IMR-90 (cell line): ENCODE measurements around the gene DHRS13. TPM values are rescaled to one million over a fixed set of nuclear protein-coding genes. Genes with fewer than 3 reads are reported as not detected.

ENCODE experiments used
- ATAC-seq: fragments of 200-7000 bp; cut with Tn5 transposase; 2 replicates; pipeline ENCODE4 v1.9.1; 2020; ENCODE audit warnings: low read depth, mild to moderate bottlenecking, moderate library complexity
- BruUV-seq: library from RNA; stranded (reverse); fragments of 400-500 nt; replicated peaks from 2 replicates; lab custom pipeline; 2021; lab: Mats Ljungman, UMichigan
- CTCF ChIA-PET: fragments of 300-600 bp; formaldehyde crosslinking; extraction: SDS; loops from one replicate; lab custom pipeline; 2021; ENCODE audit warnings: antibody characterized with exemption; lab: Yijun Ruan, JAX
- POLR2A ChIA-PET: fragments of 300-600 bp; sonication (Branson Sonifier 250); formaldehyde crosslinking; loops from one replicate; lab custom pipeline; 2022; ENCODE audit warnings: antibody characterized with exemption; ENCODE audit not compliant: unreplicated experiment; lab: Charles Lee
- DNase-seq: peaks from one replicate; pipeline ENCODE4 v3.0.0; 2013
- H2AFZ ChIP-seq: replicated peaks from 2 replicates; pipeline ENCODE3; 2013; ENCODE audit warnings: low read length, mild to moderate bottlenecking; ENCODE audit not compliant: poor library complexity
- H2AK5ac ChIP-seq: 2 replicates; pipeline ENCODE4 v1.6.1; 2013; ENCODE audit warnings: low read depth, low read length, inconsistent platforms
- H2AK9ac ChIP-seq: replicated peaks from 2 replicates; pipeline ENCODE3; 2013; ENCODE audit warnings: mild to moderate bottlenecking, low read depth, low read length, moderate library complexity; ENCODE audit not compliant: poor library complexity
- H2BK120ac ChIP-seq: 2 replicates; pipeline ENCODE4 v1.6.1; 2013; ENCODE audit warnings: low read depth, low read length, inconsistent platforms
- H2BK15ac ChIP-seq: 3 replicates; pipeline ENCODE4 v1.6.1; 2013; ENCODE audit warnings: low read depth, low read length, inconsistent platforms
- H2BK20ac ChIP-seq: 2 replicates; pipeline ENCODE4 v1.6.1; 2013; ENCODE audit warnings: low read depth, mild to moderate bottlenecking, inconsistent platforms, low read length, moderate library complexity
- H2BK5ac ChIP-seq: 2 replicates; pipeline ENCODE4 v1.6.1; 2013; ENCODE audit warnings: mild to moderate bottlenecking, low read depth, low read length, inconsistent platforms; ENCODE audit not compliant: poor library complexity, severe bottlenecking
- H3K14ac ChIP-seq: replicated peaks from 2 replicates; pipeline ENCODE4 v1.6.1; 2013; ENCODE audit warnings: low read depth, low read length, inconsistent platforms
- H3K18ac ChIP-seq: 2 replicates; pipeline ENCODE4 v1.6.1; 2013; ENCODE audit warnings: low read depth, low read length, control low read depth
- H3K23ac ChIP-seq: 2 replicates; pipeline ENCODE4 v1.6.1; 2013; ENCODE audit warnings: low read depth, low read length, inconsistent platforms
- H3K27ac ChIP-seq: 2 replicates; pipeline ENCODE4 v1.5.1; 2013; ENCODE audit warnings: mild to moderate bottlenecking, control low read depth, low read length; ENCODE audit not compliant: insufficient read depth
- H3K27me3 ChIP-seq: 2 replicates; pipeline ENCODE4 v1.6.1; 2013; ENCODE audit warnings: low read length; ENCODE audit not compliant: control insufficient read depth, insufficient read depth
- H3K36me3 ChIP-seq: 2 replicates; pipeline ENCODE4 v1.6.1; 2013; ENCODE audit warnings: low read length, mixed read lengths; ENCODE audit not compliant: control insufficient read depth, insufficient read depth
- H3K4ac ChIP-seq: 2 replicates; pipeline ENCODE4 v1.6.1; 2013; ENCODE audit warnings: low read depth, low read length, inconsistent platforms
- H3K4me1 ChIP-seq: 2 replicates; pipeline ENCODE4 v1.6.1; 2013; ENCODE audit warnings: low read length, mixed read lengths; ENCODE audit not compliant: control insufficient read depth, insufficient read depth
- H3K4me2 ChIP-seq: 2 replicates; pipeline ENCODE4 v1.6.1; 2013; ENCODE audit warnings: low read depth, mild to moderate bottlenecking, control low read depth, low read length, moderate library complexity
- H3K4me3 ChIP-seq: 2 replicates; pipeline ENCODE4 v1.5.1; 2013; ENCODE audit warnings: low read depth, mild to moderate bottlenecking, control low read depth, low read length, moderate library complexity; ENCODE audit not compliant: insufficient read depth
- H3K56ac ChIP-seq: 2 replicates; pipeline ENCODE4 v1.6.1; 2013; ENCODE audit warnings: low read length, inconsistent platforms; ENCODE audit not compliant: insufficient read depth; ENCODE audit errors: extremely low read depth
- H3K79me1 ChIP-seq, 2 experiments: 2 replicates each; pipeline ENCODE4 v1.6.1; 2013; ENCODE audit warnings: low read length in 2 of 2, inconsistent platforms in 1 of 2, low read depth in 1 of 2
- H3K9ac ChIP-seq: 2 replicates; pipeline ENCODE4 v1.6.1; 2013; ENCODE audit warnings: low read depth, low read length, control low read depth
- H3K9me1 ChIP-seq: 2 replicates; pipeline ENCODE4 v1.6.1; 2013; ENCODE audit warnings: low read length, inconsistent platforms; ENCODE audit not compliant: insufficient read depth
- H3K9me3 ChIP-seq: 2 replicates; pipeline ENCODE4 v1.6.1; 2013; ENCODE audit warnings: low read length; ENCODE audit not compliant: control insufficient read depth, insufficient read depth
- H4K20me1 ChIP-seq: 2 replicates; pipeline ENCODE4 v1.6.1; 2013; ENCODE audit warnings: low read length, inconsistent platforms; ENCODE audit not compliant: insufficient read depth
- H4K5ac ChIP-seq: 2 replicates; pipeline ENCODE4 v1.6.1; 2013; ENCODE audit warnings: mild to moderate bottlenecking, low read depth, low read length, control low read depth
- H4K8ac ChIP-seq, 2 experiments: 2 replicates each; pipeline ENCODE4 v1.6.1; 2013; ENCODE audit warnings: low read depth in 2 of 2, low read length in 2 of 2, control low read depth in 1 of 2, inconsistent platforms in 1 of 2
- H4K91ac ChIP-seq: 2 replicates; pipeline ENCODE4 v1.6.1; 2013; ENCODE audit warnings: low read depth, low read length, inconsistent platforms; ENCODE audit not compliant: insufficient read depth
- BHLHE40 ChIP-seq: fragments of 150-350 bp; IDR thresholded peaks from 2 replicates; pipeline ENCODE4 v1.6.1; 2016; ENCODE audit warnings: mild to moderate bottlenecking, low read depth, low read length
- CEBPB ChIP-seq: IDR thresholded peaks from 2 replicates; pipeline ENCODE4 v1.6.1; 2012; ENCODE audit warnings: low read depth, low read length, improper control_type of control experiment
- CHD1 ChIP-seq: IDR thresholded peaks from 2 replicates; pipeline ENCODE4 v1.6.1; 2012; ENCODE audit warnings: low read depth, low read length, improper control_type of control experiment
- FOS ChIP-seq: fragments of 150-350 bp; IDR thresholded peaks from 2 replicates; pipeline ENCODE4 v1.6.1; 2016; ENCODE audit warnings: low read depth, low read length
- MAFK ChIP-seq: IDR thresholded peaks from 2 replicates; pipeline ENCODE4 v1.6.1; 2012; ENCODE audit warnings: low read depth, low read length, improper control_type of control experiment
- MAZ ChIP-seq: IDR thresholded peaks from 2 replicates; pipeline ENCODE4 v1.6.1; 2012; ENCODE audit warnings: low read depth, mild to moderate bottlenecking, low read length, improper control_type of control experiment, moderate library complexity, borderline replicate concordance
- MXI1 ChIP-seq: IDR thresholded peaks from 2 replicates; pipeline ENCODE4 v1.6.1; 2012; ENCODE audit warnings: low read depth, mild to moderate bottlenecking, low read length, moderate library complexity, borderline replicate concordance
- NFE2L2 ChIP-seq: fragments of 150-350 bp; IDR thresholded peaks from 2 replicates; pipeline ENCODE4 v1.6.1; 2016; ENCODE audit warnings: low read depth, mild to moderate bottlenecking, low read length
- RAD21 ChIP-seq: IDR thresholded peaks from 2 replicates; pipeline ENCODE4 v1.6.1; 2012; ENCODE audit warnings: low read length, improper control_type of control experiment
- RCOR1 ChIP-seq: IDR thresholded peaks from 2 replicates; pipeline ENCODE4 v1.6.1; 2012; ENCODE audit warnings: mild to moderate bottlenecking, low read length, improper control_type of control experiment; ENCODE audit not compliant: insufficient replicate concordance
- RFX5 ChIP-seq: IDR thresholded peaks from 2 replicates; pipeline ENCODE4 v1.8.0; 2012; ENCODE audit warnings: low read depth, mild to moderate bottlenecking, low read length, moderate library complexity
- SMC3 ChIP-seq: fragments of 150-350 bp; IDR thresholded peaks from 2 replicates; pipeline ENCODE4 v1.6.1; 2016; ENCODE audit warnings: low read depth, mild to moderate bottlenecking, antibody characterized with exemption, low read length, moderate library complexity
- WGBS, 2 experiments: methylation state at CpG; one replicate each; pipeline versions ENCODE4 v1.1.5 to v1.1.7; 2013; ENCODE audit warnings: missing lambda C conversion rate in 2 of 2; ENCODE audit not compliant: insufficient read length in 1 of 2; ENCODE audit errors: extremely low coverage in 2 of 2; 5-methylcytosine and 5-hydroxymethylcytosine counted together
- dilution Hi-C: fragments of 300-500 bp; cut with HindIII; formaldehyde crosslinking; loops from one replicate; pipeline ENCODE4 v1.14.3; 2018; ENCODE audit warnings: low sequenced_read_pairs; ENCODE audit not compliant: unreplicated experiment
- in situ Hi-C: fragments of 300-500 bp; cut with MboI; formaldehyde crosslinking; loops from 3 replicates; pipeline ENCODE4 v1.14.3; 2019; ENCODE audit warnings: low sequenced_read_pairs, inconsistent platforms, mixed read lengths
- intact Hi-C: fragments of 100-400 bp; cut with micrococcal nuclease; formaldehyde crosslinking; loops from 2 replicates; pipeline ENCODE4 v1.10.0; 2022
- polyA plus RNA-seq, 3 experiments: library from polyadenylated mRNA; depleted of rRNA; stranded (reverse); fragments of >200 nt; gene quantifications; 2 replicates each; pipeline ENCODE4 v1.2.3, GENCODE V29; 2012; ENCODE audit warnings: low replicate concordance in 1 of 3
- total RNA-seq: library from RNA; depleted of rRNA; stranded (reverse); fragments of >200 nt; gene quantifications from 2 replicates; pipeline ENCODE4 v1.2.3, GENCODE V29; 2012
- TF ChIP-seq, protein P1 (sequence below): conservative IDR thresholded peaks from 2 replicates; pipeline ENCODE4 v1.5.1; 2012; ENCODE audit warnings: mild to moderate bottlenecking, low read depth, low read length, improper control_type of control experiment
- TF ChIP-seq, protein P2 (sequence below): fragments of 150-350 bp; IDR thresholded peaks from 2 replicates; pipeline ENCODE4 v1.6.1; 2016; ENCODE audit warnings: low read depth, mild to moderate bottlenecking, low read length, moderate library complexity, borderline replicate concordance

The DHRS13 gene
- total and polyA plus RNA-seq, 2 of the 4 experiments (the other 2 are of a cell fraction), result 2.7 to 3.9 TPM

DNA sequence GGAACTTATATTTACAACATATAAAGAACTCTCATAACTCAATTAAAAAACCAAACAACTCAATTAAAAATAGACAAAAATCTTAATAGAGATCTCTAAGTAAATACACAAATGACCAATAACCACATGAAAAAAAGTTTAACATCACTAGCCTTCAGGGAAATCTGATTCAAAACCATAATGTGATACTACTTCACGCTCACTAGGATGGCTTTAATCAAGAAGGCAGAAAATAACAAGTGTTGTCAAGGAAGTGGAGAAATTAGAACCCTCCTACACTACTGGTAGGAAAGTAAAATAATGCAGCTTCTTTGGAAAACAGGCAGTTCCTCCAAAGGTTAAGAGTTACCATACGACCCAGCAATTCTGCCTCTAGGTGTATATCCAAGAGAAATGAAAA, 40.0 kb upstream of the DHRS13 start:
- intact Hi-C loops, result no loop called here
- H2BK20ac ChIP-seq, result no peak overlapping the region
- ATAC-seq (no peak), DNase-seq (no peak)
- H3K4me1 ChIP-seq, result peaks cover 18% of the 10 kb centered on the region
- H4K20me1 ChIP-seq, result peaks cover 95% of the 10 kb centered on the region
- H4K8ac ChIP-seq, result no peak overlapping the region
- H3K23ac ChIP-seq, result no peak overlapping the region
- no peak overlapping the region for H3K14ac ChIP-seq
- H3K9ac ChIP-seq, result no peak overlapping the region
- peaks cover 17 to 77% of the 10 kb centered on the region in 2 experiments for H3K79me1 ChIP-seq
- H3K27me3 ChIP-seq, result no peaks in the 10 kb centered on the region
- no peak overlapping the region for H3K18ac ChIP-seq
- WGBS, 2 experiments, result no CpG with 5 or more reads among the region's 2 CpGs
- no peak overlapping the region for H3K4me2 ChIP-seq
- no peak overlapping the region for H3K4me3 ChIP-seq
- H2BK5ac ChIP-seq, result no peak overlapping the region
- peaks cover 13% of the 10 kb centered on the region for H3K36me3 ChIP-seq
- H4K5ac ChIP-seq, result no peak overlapping the region
- dilution Hi-C loops, result no loop called here
- H4K91ac ChIP-seq, result no peak overlapping the region
- H2AFZ ChIP-seq, result no peak overlapping the region
- no peak overlapping the region for H3K56ac ChIP-seq
- no peak overlapping the region for H2AK9ac ChIP-seq
- in situ Hi-C loops, result no loop called here
- peaks cover 28% of the 10 kb centered on the region for H3K9me1 ChIP-seq
- H3K27ac ChIP-seq, result no peak overlapping the region
- ChIA-PET CTCF (no interaction called here), POLR2A (no interaction called here)
- H2BK15ac ChIP-seq, result no peak overlapping the region
- no TSS peak for BruUV-seq
- H3K9me3 ChIP-seq, result no peaks in the 10 kb centered on the region
- no peak overlapping the region for H2BK120ac ChIP-seq
- H2AK5ac ChIP-seq, result no peak overlapping the region
- H3K4ac ChIP-seq, result no peak overlapping the region
- TF ChIP-seq MXI1 (no peak), MAZ (no peak), NFE2L2 (no peak), RAD21 (no peak), MAFK (no peak), FOS (no peak), SMC3 (no peak), BHLHE40 (no peak), RCOR1 (no peak), CEBPB (no peak), RFX5 (no peak), CHD1 (no peak)
- TF ChIP-seq, protein P1, sequence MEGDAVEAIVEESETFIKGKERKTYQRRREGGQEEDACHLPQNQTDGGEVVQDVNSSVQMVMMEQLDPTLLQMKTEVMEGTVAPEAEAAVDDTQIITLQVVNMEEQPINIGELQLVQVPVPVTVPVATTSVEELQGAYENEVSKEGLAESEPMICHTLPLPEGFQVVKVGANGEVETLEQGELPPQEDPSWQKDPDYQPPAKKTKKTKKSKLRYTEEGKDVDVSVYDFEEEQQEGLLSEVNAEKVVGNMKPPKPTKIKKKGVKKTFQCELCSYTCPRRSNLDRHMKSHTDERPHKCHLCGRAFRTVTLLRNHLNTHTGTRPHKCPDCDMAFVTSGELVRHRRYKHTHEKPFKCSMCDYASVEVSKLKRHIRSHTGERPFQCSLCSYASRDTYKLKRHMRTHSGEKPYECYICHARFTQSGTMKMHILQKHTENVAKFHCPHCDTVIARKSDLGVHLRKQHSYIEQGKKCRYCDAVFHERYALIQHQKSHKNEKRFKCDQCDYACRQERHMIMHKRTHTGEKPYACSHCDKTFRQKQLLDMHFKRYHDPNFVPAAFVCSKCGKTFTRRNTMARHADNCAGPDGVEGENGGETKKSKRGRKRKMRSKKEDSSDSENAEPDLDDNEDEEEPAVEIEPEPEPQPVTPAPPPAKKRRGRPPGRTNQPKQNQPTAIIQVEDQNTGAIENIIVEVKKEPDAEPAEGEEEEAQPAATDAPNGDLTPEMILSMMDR, result no peak
- TF ChIP-seq, protein P2, sequence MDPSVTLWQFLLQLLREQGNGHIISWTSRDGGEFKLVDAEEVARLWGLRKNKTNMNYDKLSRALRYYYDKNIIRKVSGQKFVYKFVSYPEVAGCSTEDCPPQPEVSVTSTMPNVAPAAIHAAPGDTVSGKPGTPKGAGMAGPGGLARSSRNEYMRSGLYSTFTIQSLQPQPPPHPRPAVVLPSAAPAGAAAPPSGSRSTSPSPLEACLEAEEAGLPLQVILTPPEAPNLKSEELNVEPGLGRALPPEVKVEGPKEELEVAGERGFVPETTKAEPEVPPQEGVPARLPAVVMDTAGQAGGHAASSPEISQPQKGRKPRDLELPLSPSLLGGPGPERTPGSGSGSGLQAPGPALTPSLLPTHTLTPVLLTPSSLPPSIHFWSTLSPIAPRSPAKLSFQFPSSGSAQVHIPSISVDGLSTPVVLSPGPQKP, result no peak
